ENCODE measurements around the gene ERMAP. TPM values are rescaled to one million over a fixed set of nuclear protein-coding genes. Genes with fewer than 3 reads are reported as not detected.

ERMAP gene
- total and polyA plus RNA-seq, 10 donors: 3.0 to 19.3 (median 13.1) TPM

DNA sequence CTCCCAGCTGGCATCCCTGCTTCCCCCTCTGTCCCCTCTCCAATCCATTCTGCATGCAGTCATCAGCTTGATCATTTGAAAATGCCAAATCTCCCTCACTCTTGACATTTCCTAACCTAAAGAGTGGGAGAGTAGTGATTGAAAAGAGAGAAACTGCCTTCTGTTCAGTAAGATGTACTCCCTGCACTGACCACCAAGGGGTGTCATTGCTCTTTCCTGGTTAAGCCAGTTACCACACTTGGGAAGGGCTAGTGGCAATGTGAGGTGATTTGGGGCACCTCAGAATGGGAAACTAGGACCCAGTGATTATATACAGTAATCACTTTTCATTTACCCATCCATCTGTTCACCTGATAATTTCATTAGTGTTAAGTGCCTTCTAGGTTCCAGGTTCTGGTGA, 39.1 kb upstream of the ERMAP start:
- no peak for TF ChIP-seq POLR2AphosphoS5 (IDR thresholded peaks at IDR 0.05)
- TF ChIP-seq, protein P1, sequence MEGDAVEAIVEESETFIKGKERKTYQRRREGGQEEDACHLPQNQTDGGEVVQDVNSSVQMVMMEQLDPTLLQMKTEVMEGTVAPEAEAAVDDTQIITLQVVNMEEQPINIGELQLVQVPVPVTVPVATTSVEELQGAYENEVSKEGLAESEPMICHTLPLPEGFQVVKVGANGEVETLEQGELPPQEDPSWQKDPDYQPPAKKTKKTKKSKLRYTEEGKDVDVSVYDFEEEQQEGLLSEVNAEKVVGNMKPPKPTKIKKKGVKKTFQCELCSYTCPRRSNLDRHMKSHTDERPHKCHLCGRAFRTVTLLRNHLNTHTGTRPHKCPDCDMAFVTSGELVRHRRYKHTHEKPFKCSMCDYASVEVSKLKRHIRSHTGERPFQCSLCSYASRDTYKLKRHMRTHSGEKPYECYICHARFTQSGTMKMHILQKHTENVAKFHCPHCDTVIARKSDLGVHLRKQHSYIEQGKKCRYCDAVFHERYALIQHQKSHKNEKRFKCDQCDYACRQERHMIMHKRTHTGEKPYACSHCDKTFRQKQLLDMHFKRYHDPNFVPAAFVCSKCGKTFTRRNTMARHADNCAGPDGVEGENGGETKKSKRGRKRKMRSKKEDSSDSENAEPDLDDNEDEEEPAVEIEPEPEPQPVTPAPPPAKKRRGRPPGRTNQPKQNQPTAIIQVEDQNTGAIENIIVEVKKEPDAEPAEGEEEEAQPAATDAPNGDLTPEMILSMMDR (IDR thresholded peaks at IDR 0.05 in 8 of 11, conservative IDR thresholded peaks at IDR 0.05 in 3 of 11): peak; percentile 16 to 71 (median 55)
- Histone ChIP-seq H3K4me3 (no peak overlapping the region), H3K36me3 (peaks cover 0 to 98% (median 49%) of the 10 kb centered on the region in 6 donors), H3K4me1 (peaks cover 0 to 5% (median 0%) of the 10 kb centered on the region in 6 donors), H3K27ac (no peak overlapping the region), H3K9me3 (no peaks in the 10 kb centered on the region), H3K27me3 (replicated peaks in 1 of 7) (no peaks in the 10 kb centered on the region)
- no peak for DNase-seq
- intact Hi-C loops (cut with DNase I; ENCODE audit: low total_unique reads): loop anchor here (5.0 kb wide), 1 partner anchor 294 kb away; no protein-coding TSS in a partner anchor

DNA sequence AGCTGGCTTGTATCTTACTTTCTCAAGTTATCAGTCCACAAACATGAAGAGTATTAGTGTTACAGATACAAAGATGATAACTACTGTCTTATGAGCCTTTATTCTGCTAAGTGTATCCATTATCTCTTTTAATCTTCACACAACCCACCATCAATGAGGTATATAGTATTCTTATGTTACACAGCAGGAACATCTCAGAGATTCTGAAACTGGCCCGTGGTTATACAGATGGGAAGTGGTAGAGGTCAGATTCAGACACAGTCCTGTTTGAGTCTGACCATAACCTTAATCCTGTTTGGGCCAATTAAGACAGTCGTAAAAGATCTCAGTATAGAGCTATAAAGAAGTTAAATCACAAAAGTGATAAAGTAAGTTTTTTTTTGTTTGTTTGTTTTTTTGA, 37.2 kb upstream of the ERMAP start:
- WGBS, 5 donors: 74 to 78% (median 77%) methylated on average over 2 of the region's 2 CpGs
- Histone ChIP-seq H3K27ac (no peak overlapping the region), H3K4me3 (no peak overlapping the region), H3K27me3 (replicated peaks in 1 of 7) (peaks cover 0 to 3% (median 0%) of the 10 kb centered on the region in 7 donors), H3K36me3 (peaks cover 0 to 90% (median 38%) of the 10 kb centered on the region in 6 donors), H3K9me3 (no peaks in the 10 kb centered on the region), H3K4me1 (peaks cover 0 to 3% (median 1%) of the 10 kb centered on the region in 6 donors)
- intact Hi-C loops (cut with DNase I; ENCODE audit: low total_unique reads): loop anchor here (5.0 kb wide), 1 partner anchor 293 kb away; no protein-coding TSS in a partner anchor
- DNase-seq: no peak
- TF ChIP-seq, protein P1 (IDR thresholded peaks at IDR 0.05 in 8 of 11, conservative IDR thresholded peaks at IDR 0.05 in 3 of 11): no peak
- no peak for TF ChIP-seq POLR2A (IDR thresholded peaks at IDR 0.05)

DNA sequence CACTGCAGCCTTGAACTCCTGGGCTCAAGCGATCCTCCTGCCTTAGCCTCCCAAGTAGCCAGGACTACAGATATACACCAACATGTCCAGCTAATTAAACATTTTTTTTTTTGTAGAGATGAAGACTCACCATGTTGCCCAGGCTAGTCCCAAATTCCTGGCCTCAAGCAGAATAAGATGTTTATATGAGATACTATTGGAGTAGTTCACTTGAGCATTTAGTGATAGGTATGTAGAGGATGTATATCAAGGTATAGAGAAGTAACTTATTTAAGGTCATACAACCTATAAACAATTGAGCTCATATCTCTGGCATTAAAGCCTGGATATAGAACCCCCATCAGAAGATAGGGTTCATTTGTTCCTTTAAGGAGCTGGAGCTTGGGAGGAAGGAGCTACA, 36.7 kb upstream of the ERMAP start:
- peaks cover 0 to 8% (median 6%) of the 10 kb centered on the region in 6 donors for H3K4me1 ChIP-seq
- peaks cover 0 to 86% (median 34%) of the 10 kb centered on the region in 6 donors for H3K36me3 ChIP-seq
- TF ChIP-seq, protein P1 (IDR thresholded peaks at IDR 0.05 in 8 of 11, conservative IDR thresholded peaks at IDR 0.05 in 3 of 11): no peak
- no peaks in the 10 kb centered on the region for H3K9me3 ChIP-seq
- 96 to 100% (median 100%) methylated on average over 1 of the region's 1 CpG for WGBS, 5 donors
- no peak for DNase-seq
- H3K27me3 ChIP-seq (replicated peaks in 1 of 7): peaks cover 0 to 7% (median 0%) of the 10 kb centered on the region in 7 donors
- intact Hi-C loops (cut with DNase I; ENCODE audit: low total_unique reads): no loop called here
- H3K27ac ChIP-seq: no peak overlapping the region
- no peak overlapping the region for H3K4me3 ChIP-seq

DNA sequence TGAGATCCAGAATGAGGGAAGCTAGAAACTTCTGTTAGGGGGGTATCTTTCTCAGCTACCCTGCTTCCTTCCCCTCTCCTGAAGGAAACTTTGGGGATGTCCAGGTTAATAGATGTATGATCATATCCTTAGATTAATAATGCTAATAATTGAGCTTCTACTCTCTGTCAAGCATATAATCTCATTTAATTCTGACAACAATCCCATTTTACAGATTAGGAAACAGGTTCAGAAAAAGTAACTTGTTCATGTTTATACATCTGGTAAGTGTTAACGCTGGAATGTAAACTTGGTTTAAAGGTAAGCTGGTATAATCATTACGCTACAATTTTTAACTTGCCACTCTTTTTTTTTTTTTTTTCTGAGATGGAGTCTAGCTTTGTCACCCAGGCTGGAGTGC, 33.8 kb upstream of the ERMAP start:
- no peak overlapping the region for H3K27ac ChIP-seq
- WGBS, 5 donors: 96 to 100% (median 97%) methylated on average over 2 of the region's 2 CpGs
- H3K4me1 ChIP-seq: peaks cover 0 to 17% (median 10%) of the 10 kb centered on the region in 6 donors
- no peaks in the 10 kb centered on the region for H3K9me3 ChIP-seq
- peaks cover 0 to 57% (median 10%) of the 10 kb centered on the region in 6 donors for H3K36me3 ChIP-seq
- peaks cover 0 to 10% (median 0%) of the 10 kb centered on the region in 7 donors for H3K27me3 ChIP-seq (replicated peaks in 1 of 7)
- TF ChIP-seq POLR2A (IDR thresholded peaks at IDR 0.05): no peak
- TF ChIP-seq POLR2AphosphoS5 (IDR thresholded peaks at IDR 0.05): no peak
- TF ChIP-seq, protein P1 (IDR thresholded peaks at IDR 0.05 in 8 of 11, conservative IDR thresholded peaks at IDR 0.05 in 3 of 11): no peak
- intact Hi-C loops (cut with DNase I; ENCODE audit: low total_unique reads): no loop called here
- no peak overlapping the region for H3K4me3 ChIP-seq
- no peak for DNase-seq
